ENCODE measurements around the gene CCND3. TPM values are rescaled to one million over a fixed set of nuclear protein-coding genes. Genes with fewer than 3 reads are reported as not detected.

The CCND3 gene
- total and polyA plus RNA-seq, 2 of the 13 experiments (the other 11 are each of a cell fraction or from before 2014, with no cell fraction given): 4.3 to 7.2 TPM

DNA sequence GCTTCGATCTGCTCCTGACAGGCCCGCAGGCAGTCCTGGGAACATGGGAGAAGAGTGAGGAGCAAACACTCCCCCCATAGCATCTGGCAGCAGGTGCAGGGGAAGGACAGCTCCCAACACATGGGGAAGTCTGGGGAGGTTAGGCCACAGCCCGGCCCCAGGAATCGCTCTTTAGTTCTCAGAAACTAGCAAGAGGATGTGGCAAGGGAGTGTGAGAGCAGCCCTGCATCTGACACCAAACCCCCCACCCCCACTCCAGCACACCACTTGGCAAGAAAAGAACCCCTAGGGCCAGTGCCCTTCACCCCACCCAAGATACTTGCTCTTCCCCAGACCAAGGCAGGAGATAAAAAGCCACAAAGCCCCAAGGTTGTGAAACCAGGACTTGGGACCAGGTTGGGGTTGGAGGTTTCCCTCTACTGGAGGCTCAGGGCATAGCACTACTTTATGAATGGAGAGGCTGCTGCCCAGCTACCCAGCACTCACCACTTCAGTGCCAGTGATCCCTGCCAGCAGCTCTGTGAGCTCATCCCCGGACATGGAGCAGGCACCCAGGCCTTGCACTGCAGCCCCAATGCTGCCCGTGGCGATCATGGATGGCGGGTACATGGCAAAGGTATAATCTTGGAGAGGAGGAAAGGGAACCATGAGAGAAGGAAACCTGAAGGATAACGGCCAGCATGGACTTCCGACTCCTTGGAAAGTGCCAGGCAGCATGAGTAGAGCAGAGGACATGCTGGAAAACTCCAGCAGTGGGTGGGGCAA is 5.4 kb downstream of the CCND3 start (continued):
- no peak for TF ChIP-seq CCAR2 (optimal IDR thresholded peaks at IDR 0.05; ENCODE audit: low read depth, low read length)
- TF ChIP-seq, protein P1, sequence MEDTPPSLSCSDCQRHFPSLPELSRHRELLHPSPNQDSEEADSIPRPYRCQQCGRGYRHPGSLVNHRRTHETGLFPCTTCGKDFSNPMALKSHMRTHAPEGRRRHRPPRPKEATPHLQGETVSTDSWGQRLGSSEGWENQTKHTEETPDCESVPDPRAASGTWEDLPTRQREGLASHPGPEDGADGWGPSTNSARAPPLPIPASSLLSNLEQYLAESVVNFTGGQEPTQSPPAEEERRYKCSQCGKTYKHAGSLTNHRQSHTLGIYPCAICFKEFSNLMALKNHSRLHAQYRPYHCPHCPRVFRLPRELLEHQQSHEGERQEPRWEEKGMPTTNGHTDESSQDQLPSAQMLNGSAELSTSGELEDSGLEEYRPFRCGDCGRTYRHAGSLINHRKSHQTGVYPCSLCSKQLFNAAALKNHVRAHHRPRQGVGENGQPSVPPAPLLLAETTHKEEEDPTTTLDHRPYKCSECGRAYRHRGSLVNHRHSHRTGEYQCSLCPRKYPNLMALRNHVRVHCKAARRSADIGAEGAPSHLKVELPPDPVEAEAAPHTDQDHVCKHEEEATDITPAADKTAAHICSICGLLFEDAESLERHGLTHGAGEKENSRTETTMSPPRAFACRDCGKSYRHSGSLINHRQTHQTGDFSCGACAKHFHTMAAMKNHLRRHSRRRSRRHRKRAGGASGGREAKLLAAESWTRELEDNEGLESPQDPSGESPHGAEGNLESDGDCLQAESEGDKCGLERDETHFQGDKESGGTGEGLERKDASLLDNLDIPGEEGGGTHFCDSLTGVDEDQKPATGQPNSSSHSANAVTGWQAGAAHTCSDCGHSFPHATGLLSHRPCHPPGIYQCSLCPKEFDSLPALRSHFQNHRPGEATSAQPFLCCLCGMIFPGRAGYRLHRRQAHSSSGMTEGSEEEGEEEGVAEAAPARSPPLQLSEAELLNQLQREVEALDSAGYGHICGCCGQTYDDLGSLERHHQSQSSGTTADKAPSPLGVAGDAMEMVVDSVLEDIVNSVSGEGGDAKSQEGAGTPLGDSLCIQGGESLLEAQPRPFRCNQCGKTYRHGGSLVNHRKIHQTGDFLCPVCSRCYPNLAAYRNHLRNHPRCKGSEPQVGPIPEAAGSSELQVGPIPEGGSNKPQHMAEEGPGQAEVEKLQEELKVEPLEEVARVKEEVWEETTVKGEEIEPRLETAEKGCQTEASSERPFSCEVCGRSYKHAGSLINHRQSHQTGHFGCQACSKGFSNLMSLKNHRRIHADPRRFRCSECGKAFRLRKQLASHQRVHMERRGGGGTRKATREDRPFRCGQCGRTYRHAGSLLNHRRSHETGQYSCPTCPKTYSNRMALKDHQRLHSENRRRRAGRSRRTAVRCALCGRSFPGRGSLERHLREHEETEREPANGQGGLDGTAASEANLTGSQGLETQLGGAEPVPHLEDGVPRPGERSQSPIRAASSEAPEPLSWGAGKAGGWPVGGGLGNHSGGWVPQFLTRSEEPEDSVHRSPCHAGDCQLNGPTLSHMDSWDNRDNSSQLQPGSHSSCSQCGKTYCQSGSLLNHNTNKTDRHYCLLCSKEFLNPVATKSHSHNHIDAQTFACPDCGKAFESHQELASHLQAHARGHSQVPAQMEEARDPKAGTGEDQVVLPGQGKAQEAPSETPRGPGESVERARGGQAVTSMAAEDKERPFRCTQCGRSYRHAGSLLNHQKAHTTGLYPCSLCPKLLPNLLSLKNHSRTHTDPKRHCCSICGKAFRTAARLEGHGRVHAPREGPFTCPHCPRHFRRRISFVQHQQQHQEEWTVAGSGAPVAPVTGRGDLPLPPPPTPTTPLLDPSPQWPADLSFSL (CRISPR knock-in tag; IDR thresholded peaks at IDR 0.05): no peak
- TF ChIP-seq ZNF205 (CRISPR knock-in tag; IDR thresholded peaks at IDR 0.05): no peak
- TF ChIP-seq MED13 (CRISPR knock-in tag; IDR thresholded peaks at IDR 0.05): no peak
- TF ChIP-seq ZNF121 (CRISPR knock-in tag; IDR thresholded peaks at IDR 0.05): no peak
- TF ChIP-seq, protein P2, sequence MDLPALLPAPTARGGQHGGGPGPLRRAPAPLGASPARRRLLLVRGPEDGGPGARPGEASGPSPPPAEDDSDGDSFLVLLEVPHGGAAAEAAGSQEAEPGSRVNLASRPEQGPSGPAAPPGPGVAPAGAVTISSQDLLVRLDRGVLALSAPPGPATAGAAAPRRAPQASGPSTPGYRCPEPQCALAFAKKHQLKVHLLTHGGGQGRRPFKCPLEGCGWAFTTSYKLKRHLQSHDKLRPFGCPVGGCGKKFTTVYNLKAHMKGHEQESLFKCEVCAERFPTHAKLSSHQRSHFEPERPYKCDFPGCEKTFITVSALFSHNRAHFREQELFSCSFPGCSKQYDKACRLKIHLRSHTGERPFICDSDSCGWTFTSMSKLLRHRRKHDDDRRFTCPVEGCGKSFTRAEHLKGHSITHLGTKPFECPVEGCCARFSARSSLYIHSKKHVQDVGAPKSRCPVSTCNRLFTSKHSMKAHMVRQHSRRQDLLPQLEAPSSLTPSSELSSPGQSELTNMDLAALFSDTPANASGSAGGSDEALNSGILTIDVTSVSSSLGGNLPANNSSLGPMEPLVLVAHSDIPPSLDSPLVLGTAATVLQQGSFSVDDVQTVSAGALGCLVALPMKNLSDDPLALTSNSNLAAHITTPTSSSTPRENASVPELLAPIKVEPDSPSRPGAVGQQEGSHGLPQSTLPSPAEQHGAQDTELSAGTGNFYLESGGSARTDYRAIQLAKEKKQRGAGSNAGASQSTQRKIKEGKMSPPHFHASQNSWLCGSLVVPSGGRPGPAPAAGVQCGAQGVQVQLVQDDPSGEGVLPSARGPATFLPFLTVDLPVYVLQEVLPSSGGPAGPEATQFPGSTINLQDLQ (CRISPR knock-in tag; IDR thresholded peaks at IDR 0.05): no peak
- TF ChIP-seq, protein P3, sequence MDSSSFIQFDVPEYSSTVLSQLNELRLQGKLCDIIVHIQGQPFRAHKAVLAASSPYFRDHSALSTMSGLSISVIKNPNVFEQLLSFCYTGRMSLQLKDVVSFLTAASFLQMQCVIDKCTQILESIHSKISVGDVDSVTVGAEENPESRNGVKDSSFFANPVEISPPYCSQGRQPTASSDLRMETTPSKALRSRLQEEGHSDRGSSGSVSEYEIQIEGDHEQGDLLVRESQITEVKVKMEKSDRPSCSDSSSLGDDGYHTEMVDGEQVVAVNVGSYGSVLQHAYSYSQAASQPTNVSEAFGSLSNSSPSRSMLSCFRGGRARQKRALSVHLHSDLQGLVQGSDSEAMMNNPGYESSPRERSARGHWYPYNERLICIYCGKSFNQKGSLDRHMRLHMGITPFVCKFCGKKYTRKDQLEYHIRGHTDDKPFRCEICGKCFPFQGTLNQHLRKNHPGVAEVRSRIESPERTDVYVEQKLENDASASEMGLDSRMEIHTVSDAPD (CRISPR knock-in tag; IDR thresholded peaks at IDR 0.05): no peak
- TF ChIP-seq XRCC5 (optimal IDR thresholded peaks at IDR 0.05; ENCODE audit: low read length): peak; percentile 89
- no peak for TF ChIP-seq GTF2F1 (IDR thresholded peaks at IDR 0.05; ENCODE audit: low read length)
- TF ChIP-seq PHF8 (CRISPR knock-in tag; IDR thresholded peaks at IDR 0.05): no peak
- no peak for TF ChIP-seq ZFP62 (CRISPR knock-in tag; IDR thresholded peaks at IDR 0.05)
- TF ChIP-seq MED1 (CRISPR knock-in tag; IDR thresholded peaks at IDR 0.05): no peak
- TF ChIP-seq KLF9 (CRISPR knock-in tag; IDR thresholded peaks at IDR 0.05; ENCODE audit: low read depth): no peak
- TF ChIP-seq SNAI1 (CRISPR knock-in tag; IDR thresholded peaks at IDR 0.05; ENCODE audit: borderline replicate concordance): 0 out of 2 replicates have a peak, but pooled peaks have one; percentile 24
- TF ChIP-seq SETDB1 (CRISPR knock-in tag; IDR thresholded peaks at IDR 0.05; ENCODE audit: borderline replicate concordance): no peak
- no peak for TF ChIP-seq NR2F2 (IDR thresholded peaks at IDR 0.05; ENCODE audit: borderline replicate concordance, low read depth)
- no peak for TF ChIP-seq KDM3A (CRISPR knock-in tag; IDR thresholded peaks at IDR 0.05; ENCODE audit: low read depth)
- TF ChIP-seq DNMT1 (CRISPR knock-in tag; IDR thresholded peaks at IDR 0.05): no peak
- TF ChIP-seq ARHGAP35 (CRISPR knock-in tag; IDR thresholded peaks at IDR 0.05; ENCODE audit: borderline replicate concordance): no peak; the same call in 1 of the 2 replicates
- TF ChIP-seq MBNL3 (CRISPR knock-in tag; conservative IDR thresholded peaks at IDR 0.05): no peak
- TF ChIP-seq TCF12 (IDR thresholded peaks at IDR 0.05): no peak
- TF ChIP-seq TCF12 (CRISPR knock-in tag; IDR thresholded peaks at IDR 0.05): no peak
